Activated CD8-positive, alpha-beta memory T cell treated with anti-CD3 and anti-CD28 coated beads, Interleukin-2, amount 50 U/mL, for 24 hours (primary cell): ENCODE data around the gene NFATC1.

Experiments used
- DNase-seq: peaks from one replicate; pipeline ENCODE4 v3.0.0-alpha.2; 2020; ENCODE audit errors: extremely low read depth

Gene NFATC1

DNA sequence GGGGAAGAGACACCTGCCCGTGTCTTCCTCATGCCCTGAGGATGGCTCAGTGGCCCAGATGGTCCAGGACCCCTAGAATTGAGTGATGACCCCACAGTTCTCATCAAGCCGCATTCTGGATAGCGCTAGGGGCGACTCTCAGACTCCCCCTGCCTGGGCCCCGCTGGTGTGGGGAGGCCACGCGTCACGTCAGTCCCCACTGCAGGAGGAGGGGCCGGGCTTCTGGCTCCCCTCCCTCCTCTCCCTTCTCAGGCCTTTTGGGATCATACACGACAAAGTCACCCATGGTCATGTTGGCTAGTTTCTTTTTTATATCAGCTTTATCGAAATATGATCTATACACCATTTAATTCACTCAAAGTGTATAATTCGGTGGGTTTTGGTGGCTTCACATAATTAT lies 61.5 kb downstream of the NFATC1 start:
- no peak for DNase-seq

DNA sequence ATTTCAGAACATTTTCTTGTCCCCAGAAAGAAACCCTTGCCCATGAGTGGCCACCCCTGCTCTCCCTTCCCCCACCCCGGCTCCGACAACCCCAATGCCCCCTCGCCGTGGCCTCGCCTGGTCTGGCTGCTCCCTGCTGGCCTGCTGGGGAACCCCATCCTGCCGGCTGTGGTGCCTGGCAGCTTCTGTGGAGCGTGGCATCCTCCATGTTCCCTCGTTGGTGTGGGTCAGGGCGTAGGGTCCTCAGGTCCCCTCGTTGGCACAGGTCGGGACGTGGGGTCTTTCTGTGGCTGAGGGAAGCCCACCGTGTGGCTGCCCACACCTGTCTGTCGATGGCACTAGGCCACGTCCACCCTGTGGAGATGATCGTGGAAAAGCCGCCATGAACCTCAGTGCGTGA lies 61.9 kb downstream of the NFATC1 start:
- DNase-seq, result no peak

DNA sequence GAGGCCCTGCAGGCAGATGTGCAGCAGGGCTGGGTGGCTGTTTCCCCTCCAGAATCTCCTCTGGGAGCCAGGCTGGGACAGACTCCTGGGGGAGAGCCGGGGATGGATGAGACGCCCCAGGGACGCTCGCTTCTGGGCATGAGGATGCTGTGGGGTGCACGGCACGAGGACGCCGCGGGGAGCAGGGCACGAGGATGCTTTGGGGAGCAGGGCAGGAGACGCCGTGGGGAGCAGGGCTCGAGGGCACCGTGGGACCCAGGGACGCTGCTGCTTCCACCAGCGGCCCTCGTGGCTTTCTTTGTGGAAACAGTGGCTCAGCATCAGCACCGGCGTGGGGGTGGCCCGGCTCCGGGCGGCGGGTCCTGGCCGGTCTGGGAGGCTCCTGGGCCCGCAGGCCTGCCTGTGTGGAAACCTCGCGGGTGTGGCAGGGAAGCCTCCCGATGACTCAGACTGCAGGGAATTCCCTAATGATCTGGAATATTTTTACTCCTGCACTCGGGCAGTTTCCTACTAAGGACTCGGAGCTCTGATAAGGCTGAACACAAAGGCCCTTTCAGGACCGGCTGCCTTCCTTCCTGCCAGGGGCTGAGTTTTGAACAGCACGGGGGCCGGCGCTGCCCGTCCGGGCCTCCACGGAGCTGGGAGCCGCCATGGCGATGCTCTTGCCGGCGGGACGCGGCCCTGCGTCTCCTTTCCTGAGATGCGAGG lies 62.6 kb downstream of the NFATC1 start:
- no peak for DNase-seq

DNA sequence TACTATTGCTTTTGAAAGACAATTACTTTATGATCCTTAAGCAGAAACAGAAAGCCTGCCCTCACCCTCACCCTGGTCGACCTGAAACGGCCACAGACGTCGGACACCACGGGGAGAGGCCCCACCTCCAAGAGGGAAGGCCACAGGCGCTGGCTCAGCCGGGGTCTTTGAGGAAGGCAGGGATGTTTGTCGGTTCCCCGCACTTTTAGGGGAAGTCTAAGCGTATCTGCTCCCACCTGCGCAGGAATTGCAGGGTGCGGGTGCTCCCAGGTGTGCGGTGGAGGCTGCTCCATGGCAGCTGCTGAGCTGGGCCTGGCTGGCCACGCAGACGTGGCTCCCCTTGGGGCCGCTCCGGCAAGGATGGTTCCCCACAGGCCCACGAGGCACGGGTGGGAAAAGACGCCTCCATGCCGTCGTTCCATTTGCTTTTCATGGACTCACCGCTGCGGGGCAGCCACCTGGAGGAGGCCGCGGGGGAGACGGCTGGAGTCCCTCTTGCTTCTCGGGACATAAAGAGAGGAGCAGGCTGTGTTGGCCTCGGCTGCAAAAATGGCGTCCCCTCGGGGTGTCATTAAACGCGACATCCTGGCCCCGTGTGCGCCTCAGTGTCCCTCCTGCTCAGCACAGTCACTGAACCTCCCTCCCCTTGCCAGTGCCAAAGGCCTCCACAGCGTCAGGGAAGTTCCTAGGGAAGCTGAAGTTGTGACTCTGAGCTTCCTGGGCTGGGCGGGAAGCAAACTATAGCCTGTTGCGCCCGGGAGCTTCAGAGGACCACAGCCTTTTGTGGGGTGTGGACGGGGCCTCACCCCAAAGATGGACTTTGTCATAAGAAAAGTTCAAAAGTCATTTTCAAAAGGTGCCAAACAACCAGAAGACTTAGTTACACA lies 63.4 kb downstream of the NFATC1 start:
- no peak for DNase-seq

DNA sequence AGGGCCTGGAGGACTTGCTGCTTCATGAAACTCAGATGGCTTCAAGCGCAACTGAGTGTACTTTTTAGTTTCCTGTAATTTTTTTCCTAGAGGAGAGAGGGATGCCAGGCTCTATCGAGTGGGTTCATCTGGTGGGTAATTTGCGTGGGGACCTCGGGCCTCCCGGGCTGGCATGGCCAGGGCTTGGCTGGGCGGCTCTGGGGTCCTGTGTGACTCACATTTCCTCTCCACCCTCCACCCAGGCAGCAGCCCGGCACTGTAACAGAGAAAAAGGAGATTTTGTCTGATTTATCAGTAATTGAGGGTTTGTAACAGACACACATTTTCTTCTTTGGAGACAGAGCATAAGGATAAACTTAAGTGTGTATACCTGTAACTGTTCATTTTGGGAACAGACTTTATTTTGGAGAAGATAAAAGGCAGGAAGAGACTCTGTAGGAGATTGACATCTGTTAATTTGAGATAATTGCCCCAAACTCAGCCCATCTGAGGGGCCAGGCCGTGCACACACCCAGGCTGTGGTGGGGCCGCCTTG lies 64.3 kb downstream of the NFATC1 start:
- no peak for DNase-seq

DNA sequence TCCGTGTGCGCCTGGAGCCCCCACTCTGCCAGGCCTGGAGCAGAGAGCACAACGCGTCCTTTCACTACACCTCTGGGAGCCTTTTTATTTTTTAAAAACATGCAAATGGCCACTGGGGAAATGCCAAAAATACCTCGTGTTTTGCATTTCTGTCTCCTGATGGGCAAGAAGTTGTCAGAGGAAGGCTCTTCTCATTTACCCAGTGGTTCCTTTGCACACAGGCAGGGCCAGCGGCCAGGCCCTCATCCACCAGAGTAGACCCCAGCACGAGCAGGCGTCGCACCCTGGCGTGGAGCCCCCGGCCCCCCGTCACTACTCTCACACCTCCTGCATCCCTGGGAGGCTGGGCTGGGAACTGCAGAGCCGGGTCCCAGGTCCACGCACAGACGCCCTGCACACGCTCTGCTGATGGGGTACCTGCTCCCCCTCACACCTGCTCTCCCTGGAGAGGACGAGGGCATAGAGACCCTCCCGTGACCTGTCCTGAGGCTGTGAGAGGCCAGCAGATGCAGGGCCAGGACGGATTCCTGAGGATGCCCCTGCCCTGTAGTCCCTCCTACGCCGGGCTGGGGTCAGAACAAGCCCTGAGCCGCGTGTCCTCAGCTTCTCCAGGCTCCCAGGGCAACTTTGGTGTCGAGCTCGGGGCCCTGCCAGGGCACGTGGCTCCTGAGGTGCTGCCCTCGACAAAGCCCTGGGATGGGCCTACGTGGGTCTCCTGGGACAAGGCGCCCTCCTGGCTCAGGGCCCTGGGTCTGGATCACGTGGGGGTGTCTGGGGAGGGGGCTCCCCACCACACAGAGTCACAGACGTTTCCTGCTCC lies 65.0 kb downstream of the NFATC1 start:
- no peak for DNase-seq

DNA sequence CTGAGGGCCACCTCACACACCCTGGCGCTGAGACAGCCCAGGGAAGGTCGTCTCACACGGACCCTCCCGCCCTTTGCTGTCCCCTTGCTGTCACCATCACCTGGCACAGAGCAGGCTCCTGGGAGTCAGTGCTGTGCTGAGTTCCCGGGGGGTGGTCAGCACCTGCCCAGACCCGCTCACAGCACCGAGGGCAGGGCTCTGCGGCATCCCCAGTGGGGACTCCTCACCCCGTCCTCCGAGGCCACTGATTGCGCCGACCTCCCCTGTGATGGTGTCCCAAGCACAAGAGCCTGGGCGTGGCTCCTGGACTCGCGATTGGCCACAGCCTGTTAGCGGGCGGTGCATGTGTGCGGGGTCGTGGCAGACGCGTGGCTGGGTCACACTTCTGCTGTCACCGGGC lies 65.9 kb downstream of the NFATC1 start:
- no peak for DNase-seq

DNA sequence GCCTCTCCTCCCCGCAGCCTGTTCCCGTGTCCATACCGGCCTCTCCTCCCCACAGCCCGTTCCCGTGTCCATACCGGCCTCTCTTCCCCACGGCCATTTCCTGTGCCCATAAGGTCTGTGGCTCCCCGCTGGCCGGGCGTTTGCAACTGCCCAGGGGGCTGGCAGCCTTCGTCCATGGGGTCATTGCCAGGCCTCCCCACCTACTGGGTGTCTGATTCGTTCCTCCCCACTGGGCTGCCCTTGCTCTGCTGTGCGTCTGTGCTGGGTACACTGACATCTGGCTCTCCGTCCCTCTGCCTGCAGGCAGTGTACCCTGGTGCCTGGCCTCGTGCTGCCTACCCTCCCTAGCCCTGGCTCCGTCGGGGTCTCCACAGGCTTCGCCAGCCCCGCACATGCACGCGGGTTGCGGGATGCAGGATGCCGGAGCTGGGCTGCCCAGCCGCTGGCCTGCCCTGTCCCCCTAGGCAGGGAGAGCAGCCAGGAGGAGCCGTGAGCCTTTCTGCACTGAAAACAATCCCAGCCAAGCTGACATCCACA lies 67.8 kb downstream of the NFATC1 start:
- DNase-seq, result no peak

DNA sequence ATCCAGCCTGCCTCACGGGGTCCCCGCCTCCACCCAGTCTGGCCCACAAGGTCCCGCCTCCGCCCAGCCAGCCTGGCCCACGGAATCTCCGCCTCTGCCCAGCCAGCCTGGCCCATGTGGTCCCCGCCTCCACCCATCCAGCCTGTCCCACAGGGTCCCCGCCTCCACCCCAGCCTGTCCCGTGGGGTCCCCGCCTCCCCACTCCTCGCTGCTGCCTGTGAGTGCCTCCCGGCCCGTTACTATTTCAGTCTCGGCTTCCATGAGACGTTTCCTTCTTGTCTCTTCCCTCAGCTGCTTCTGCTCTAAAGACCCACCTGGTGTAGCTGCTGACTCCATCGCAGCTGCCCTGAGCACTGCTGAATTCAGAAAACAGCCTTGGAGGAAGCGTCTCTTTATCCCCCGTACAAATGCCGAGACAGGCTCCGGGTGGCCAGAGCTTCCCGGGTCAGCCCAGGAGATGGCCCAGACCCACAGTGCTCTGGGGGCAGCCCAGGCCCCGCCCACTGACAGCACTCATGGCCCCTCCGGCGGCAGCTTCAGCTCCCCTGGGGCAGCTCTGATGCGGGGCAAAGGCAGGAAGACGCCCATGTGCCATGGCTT lies 69.8 kb downstream of the NFATC1 start:
- DNase-seq, result no peak

DNA sequence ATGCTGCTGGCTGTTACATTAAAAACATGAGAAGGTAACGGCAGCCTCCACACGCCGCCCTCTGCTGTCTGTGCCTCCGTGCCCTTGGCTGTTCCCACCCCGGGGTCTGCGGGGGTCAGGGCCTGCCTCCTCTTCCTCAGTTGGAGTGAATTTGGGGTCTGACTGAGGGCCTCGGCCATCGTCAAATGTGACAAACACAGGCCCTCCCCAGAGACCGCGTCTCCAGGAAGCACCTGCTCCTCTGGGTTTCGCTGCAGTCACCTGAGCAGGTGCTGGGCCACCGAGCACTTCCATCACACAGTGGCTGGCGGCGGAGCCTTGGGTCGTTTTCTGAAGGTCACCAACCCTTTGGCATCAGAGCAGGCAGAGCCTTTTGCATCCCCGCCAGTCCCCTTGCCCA lies 70.9 kb downstream of the NFATC1 start:
- no peak for DNase-seq

DNA sequence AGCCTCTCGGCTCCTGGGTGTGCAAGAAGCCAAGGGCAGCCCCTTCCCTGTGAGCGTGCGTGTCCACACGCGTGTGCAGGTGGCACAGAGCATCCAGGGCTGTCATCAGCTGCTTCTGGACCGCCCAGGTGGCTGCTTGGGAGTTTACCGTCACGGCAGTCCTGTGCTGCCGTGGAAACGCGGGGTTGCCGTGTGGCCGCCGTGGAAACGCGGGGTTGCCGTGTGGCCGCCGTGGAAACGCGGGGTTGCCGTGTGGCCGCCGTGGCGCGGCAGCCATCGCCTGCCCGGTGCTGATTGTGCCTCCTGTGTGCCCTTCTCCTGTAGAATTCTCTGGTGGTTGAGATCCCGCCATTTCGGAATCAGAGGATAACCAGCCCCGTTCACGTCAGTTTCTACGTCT lies 71.4 kb downstream of the NFATC1 start:
- DNase-seq, result no peak

DNA sequence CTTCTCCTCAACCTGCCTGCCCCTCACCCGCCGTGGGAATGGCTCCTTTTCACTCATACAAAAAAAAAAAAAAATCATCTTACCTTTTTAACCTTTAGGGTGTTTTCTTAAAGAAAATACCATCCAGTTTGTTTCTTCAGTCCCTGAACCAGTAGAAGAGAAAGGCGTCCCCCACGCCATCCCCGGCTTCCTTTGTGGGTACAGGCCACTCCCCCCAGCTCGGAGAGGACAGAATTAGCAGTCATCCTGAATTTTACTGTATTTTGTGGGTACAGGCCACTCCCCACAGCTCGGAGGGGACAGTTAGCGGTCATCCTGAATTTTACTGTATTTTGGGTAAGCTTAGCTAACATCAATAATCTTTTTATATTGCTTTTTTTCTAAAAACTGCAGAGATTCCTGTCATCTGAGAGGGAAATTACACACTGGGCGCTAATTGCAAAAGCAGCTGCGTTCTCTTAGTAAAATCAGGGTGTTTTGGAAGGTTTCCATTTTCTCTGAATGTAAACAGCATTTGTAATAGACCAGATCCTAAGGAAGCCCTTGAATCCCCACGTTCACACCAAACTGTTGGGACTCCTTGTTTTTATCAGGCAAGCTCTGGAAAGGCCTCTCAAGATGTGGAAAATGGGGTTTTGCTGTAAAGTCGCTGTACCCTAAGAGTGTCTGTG lies 72.5 kb downstream of the NFATC1 start:
- no peak for DNase-seq

DNA sequence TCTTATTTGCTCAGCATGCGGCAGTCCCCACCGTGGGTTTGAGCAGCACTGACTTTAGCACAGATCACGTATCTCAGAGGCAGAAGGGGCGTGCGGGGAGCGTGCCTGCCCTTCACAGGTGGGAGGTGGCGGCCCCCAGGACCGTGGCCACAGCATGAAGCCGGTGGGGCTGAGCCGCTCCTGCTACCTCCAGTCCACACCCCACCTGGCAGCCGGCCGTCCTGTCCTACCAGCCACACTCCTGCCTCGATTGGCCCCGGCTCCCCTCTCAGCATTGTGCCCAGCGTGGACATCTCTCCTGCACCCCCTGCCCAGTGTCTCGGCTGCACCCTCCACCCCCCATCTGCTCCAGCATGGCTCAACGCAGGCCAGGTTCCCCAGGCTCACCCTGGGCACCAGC lies 73.6 kb downstream of the NFATC1 start:
- no peak for DNase-seq

DNA sequence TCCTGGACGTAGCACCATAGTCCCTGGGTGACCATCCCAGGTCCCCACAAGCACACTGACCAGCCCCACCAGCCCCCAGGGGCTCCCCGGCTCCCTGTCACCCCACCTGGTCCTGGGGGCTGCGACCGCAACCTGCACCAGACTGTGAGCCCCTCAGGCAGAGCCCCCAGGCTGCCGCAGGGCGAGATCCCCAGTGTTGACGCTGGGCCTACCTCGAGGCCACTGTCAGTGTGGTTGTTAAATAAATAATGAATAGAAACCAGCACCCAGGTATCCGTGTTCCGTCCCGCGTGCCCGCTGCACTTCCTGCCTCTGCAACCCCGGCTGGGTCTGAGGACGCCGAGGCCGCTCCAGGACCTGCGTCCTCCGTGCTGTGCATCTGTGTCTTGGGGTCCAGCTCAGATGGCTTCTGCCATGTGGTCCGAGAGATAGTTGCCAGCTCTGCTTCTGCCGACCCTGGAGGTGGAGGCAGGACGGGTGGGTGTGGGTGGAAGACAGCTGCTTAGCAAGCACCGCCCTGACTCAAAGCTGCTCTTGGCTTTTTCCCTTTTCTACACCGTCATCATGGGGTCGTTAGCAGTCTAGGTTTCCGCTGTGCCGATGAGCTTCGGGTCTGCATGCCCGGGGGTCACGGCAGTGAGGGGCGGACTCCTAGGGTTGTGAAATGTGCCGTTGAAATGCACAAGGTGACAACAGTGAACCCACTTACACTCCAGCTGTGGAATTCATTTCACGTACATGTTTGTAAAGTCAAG lies 74.2 kb downstream of the NFATC1 start:
- no peak for DNase-seq

DNA sequence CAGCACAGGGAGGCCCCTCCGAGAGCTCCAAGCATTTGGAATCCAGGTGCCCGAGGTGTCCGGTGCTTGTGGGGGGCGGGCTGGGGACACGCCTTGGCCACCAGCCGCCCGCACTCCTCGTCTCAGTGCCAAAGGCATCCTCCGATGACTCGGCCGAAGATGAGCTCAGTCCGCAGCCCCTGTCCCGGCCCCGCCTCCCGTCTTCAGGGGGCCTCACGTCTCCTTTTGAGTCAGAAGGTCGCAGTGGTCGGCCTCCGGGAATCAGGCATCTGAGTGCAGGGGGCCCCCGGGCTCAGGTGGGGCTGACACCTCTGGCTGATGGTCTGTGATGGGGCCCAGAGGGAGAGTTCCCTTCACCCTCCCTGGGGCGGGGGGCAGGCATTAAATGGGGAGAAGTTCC lies 74.8 kb downstream of the NFATC1 start:
- no peak for DNase-seq

DNA sequence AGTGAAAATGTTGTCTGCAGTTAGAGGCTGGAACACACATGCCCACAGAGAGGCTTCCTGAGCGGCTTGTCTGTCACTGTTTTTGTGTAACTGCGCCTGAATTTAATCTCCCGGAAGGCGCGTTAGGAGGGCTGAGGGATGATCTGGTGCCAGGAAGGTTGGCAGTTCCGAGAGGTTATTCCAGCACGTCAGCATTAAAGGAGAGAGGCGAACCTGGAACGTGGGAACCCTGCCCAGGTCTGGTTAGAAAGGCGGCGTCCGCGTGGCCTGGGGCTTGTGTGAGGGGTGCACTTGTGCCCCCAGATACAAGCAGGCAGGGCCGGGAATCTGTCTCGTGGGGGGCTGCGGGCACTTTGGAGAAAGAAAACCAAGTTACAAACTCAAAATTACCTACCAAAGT lies 75.3 kb downstream of the NFATC1 start:
- DNase-seq, result no peak

DNA sequence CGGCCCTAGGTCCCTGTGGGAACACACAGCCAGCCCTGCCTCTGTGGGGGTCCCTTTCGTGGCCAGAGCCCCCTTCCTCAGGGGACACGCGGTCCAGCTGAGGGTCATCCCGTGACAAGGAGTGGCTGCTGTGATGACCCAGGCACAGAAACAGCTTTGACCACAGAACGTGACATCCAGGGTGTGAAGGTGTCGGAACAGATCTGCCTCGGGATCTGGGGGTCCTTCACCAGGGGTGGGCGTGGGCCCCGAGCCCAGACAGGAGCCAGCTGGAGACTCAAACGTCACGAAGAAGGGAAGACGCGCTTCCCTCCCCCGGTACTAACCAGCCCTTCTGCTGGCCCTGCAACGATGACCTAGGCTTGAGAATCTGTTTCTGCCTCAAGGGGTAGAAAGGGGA lies 75.9 kb downstream of the NFATC1 start:
- no peak for DNase-seq

DNA sequence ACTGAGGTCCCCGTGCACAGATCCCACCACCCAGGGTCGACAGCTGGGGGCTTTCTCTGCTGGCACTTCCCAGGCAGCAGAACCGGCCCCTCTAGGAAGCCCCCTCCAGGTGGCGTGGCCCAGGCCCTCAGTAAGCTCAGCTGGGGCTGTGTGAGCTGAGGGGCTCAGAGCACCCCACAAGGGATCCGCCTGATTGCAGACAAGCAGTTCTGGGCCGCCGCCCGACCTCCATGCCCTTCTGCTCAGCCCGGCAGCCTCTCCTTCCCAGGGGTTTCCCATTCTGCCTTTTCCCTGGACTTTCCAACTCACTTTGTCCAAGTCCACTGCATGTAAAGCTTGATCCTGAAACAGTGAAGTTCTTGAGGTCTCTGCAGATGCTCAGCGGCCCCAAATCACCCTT lies 76.4 kb downstream of the NFATC1 start:
- DNase-seq, result no peak

DNA sequence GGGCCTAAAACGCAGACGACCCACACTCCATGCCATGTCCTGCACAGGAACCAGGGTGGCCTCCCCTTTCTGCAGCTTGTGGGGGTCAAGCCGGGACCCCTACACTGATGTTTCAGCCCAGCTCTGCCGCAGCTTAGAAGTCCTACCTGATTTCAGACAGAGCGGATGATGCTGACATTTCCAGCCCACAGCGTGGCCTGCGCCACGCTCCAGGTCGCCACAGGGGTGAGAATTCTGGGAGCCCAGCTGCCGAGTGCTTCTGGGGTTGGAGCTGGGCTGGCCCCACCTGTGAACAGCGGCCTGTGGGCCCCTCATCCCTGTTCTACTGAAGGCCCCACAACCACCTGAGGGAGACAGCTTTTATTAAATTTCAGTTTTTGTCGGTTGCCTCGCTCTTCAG lies 77.2 kb downstream of the NFATC1 start:
- no peak for DNase-seq
